Activated CD4-positive, alpha-beta T cell treated with anti-CD3 and anti-CD28 coated beads for 48 hours (primary cell): Measurements from ENCODE around the gene ZNF189.

Experiments
- DNase-seq: peaks from one replicate; pipeline ENCODE4 v3.0.0-alpha.2; 2020

Gene ZNF189

DNA sequence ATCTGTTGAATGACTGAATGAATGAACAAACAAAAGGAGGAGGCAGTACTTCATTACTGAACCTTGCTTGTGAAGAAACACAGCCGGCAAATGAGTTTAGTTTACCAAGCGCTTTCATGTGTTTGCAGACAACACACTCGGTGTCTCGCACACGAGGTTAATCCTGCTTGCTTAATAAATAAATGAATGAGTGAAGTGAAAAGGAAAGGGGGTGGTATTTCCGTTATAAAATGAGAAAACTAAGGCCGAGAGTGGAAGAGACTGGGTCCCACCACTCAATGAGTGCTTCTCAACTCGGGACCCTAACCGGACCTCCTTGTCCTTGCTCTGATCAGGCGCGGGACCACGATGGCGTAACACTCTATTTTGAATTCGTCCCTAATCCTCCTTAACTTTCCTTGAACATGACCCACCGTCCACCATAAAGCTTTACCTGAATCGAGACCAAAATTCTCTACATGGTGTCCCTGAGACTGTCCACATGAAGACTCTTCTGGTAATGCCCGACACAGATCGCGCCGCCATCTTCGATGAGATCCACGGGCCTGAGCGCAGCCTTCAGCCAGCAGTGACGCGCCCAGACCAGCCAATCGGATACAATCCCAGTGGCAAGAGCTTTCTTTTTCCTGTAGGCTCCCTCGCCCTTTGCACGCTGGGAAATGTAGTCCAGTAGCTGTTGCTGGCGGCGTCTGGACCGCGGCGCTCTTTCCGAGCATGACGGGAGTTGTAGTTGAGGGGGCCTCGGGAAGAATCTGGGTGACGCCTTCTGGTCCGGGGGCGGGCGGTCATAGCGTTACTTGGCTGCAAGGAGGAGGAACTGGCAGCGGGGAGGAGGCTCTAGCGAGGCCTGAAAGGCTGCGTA lies at the start of gene ZNF189, which contains the start of gene MRPL50:
ZNF189 (plus strand) TSS at position 784 of the 862 bp plus-strand sequence. CDS start 306 bp downstream, outside the sequence.
MRPL50 (minus strand) TSS at position 551 of the 862 bp plus-strand sequence; CDS start at position 525, 26 bp downstream.
- peak; percentile 97 for DNase-seq

- no peak for DNase-seq
Measured at GRCh38 chr9:101350285-101350684, 48.4 kb upstream of the ZNF189 start.

DNA sequence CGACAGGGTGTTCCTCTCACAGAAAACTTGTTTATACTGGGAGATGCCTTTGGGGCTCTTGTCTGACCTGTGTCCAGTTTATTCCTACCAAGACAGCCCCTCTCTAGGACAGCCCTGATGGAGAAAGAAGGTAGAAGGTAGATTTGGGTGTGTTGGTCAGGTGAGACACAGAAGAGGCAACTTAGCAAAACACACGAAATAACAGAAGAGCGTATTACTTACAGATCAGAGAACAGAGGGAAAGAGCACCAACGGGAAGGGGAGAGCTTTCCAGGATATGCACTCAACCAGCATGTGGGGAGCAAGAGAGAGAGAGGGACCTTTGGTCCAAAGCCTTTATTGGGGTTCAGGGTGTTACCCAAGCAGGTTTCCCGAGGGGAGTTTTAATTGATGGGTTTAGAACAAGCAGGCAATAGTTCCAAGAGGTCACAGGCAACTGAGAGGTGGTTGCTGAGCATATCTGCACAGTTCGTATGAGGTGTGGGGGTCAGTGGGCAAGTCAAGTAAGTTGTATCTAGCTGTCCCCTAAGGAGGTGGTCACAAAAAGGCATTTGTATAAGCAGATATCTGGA lies 45.7 kb upstream of the ZNF189 start:
- no peak for DNase-seq

GRCh38 chr9:101353683-101354082 lies 45.0 kb upstream of the ZNF189 start:
- no peak for DNase-seq

- DNase-seq: no peak
Measured at GRCh38 chr9:101354143-101354764, 44.4 kb upstream of the ZNF189 start.

- DNase-seq: no peak
Measured at GRCh38 chr9:101354765-101355708, 43.6 kb upstream of the ZNF189 start.

DNA sequence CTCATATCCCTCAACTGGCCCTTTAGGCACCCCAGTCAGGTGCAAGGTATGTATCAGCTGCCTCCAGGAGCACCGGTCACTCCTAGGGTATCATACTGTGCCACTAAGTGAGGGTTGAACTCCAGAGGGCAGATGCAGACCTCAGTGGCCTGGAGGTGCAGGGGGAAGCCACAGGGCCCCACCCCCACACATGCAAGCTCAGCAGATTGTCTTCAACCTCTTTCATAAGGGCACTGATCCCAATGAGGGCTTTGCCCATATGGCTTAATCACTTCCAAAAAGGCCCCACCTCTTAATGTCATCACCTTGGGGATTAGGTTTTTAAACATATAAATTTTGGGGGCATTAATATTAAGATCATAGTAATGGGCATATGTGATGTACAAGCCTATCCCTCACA lies 42.0 kb upstream of the ZNF189 start:
- no peak for DNase-seq

- no peak for DNase-seq
Measured at GRCh38 chr9:101359679-101360078, 39.0 kb upstream of the ZNF189 start.

- no peak for DNase-seq
Measured at GRCh38 chr9:101360647-101361046, 38.0 kb upstream of the ZNF189 start.

- no peak for DNase-seq
Measured at GRCh38 chr9:101362450-101362849, 36.2 kb upstream of the ZNF189 start.

- no peak for DNase-seq
Measured at GRCh38 chr9:101365181-101365580, 33.5 kb upstream of the ZNF189 start.

- no peak for DNase-seq
Measured at GRCh38 chr9:101366038-101366756, 32.5 kb upstream of the ZNF189 start.

DNA sequence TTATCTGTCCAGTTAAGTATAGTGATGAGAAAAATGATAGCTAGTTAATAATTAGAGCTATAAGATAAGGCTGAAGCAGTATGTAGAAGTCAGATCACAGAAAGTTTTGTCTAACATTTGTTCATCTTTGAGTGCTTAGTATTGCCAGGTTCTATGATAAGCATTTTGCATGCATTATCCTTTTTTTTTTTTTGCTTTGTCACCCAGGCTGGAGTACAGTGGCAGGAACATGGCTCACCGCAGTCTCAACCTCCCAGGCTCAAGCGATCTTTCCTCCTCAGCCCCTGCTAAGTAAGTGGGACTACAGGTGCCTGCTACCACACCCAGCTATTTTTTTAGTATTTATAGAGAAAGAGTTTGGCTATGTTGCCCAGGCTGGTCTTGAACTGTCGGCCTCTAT lies 31.3 kb upstream of the ZNF189 start:
- DNase-seq: no peak

DNA sequence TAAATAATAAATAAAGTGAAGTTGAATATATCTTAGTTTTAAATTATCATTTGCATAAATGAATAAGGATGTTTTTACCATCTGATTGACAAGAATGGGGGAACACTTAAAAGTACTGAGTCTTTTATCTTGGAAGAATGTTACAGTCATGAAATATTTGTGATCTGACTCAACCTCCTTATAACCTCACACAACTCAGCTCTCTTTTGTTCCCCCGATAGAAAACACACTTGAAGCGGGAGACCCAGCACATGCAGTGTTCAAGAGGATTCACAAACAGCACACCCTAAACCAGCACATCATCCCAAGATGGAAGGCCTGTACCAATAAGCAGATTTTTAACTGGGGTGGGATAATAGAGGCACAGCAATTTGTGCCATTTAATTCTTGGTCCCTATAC lies 29.4 kb upstream of the ZNF189 start:
- DNase-seq: no peak

GRCh38 chr9:101369884-101370531 lies 28.6 kb upstream of the ZNF189 start:
- DNase-seq: no peak

DNA sequence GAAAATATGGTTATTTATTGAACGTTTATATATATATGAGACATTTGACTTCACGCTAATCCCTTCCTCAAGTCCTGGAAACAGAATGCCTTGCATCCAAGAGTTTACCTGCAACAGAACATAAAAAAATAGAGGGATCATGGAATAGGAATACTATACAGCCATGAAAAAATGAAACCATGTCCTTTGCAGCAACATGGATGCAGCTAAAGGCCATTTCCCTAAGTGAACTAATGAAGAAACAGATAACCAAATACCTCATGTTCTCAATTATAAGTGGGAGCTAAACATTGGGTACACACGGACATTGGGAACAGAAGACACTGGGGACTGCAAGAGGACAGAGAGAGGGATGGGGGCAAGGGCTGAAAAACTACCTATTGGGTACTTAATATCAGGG lies 26.8 kb upstream of the ZNF189 start:
- DNase-seq: no peak

DNA sequence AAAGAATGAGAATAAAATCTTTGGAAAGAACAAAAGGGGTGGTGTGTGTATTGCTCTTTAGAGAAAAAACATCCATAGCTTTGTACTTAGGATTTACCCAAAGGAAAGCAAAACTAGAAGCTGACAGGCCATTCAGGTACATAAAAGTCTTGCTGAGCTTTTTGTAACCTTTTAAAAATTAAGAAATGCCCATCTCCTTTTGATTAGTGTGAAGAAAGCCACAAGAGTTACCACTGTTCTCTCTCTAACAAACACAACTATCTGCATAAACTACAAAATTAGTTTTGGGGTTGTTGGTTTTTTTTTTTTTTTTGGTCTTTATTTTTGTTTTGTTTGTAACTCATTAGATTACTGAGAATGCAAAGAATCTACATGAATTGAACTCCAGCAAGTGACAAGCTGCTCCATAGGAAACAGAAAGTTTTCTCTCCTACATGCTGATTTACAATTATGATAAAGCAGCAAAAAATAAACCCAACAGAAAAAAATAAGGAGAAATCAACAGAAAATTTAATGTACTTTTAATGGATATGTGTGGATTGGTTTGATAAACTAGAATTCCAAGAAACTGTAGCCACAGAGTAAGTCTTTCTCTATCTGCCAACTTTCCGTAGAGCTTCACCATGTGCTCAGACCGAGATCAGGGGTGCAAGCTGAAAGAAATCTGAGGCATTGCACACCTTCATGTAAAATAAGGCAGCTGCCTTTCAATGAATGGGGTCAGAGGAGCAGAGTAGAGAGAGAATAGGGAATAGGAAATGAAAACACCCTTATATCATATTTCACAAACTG lies 26.1 kb upstream of the ZNF189 start:
- DNase-seq: no peak

- DNase-seq: no peak
Measured at GRCh38 chr9:101375546-101375945, 23.1 kb upstream of the ZNF189 start.

GRCh38 chr9:101376111-101376848 lies 22.4 kb upstream of the ZNF189 start:
- DNase-seq: no peak

DNA sequence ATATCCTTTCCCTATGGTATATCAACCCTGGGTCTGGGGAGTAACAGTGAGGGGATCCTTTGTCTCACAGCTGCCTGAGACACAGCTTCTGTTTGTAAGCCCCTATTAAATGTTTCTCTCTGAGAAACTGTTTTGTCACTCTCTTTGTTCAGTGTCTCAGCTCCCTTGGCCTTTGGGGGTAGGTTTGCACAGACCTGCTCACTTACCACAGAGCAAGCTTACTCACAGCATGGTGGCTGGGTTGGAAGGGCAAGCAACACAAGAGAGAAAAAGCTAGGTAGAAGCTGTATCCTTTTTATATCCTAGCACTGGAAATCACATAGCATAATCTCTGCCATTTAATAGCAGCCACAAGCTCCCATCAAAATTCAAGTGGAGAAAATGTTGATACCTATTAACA lies 18.4 kb upstream of the ZNF189 start:
- no peak for DNase-seq
